H9 (cell line): ENCODE data around the gene SLC25A40. TPM values are rescaled to one million over a fixed set of nuclear protein-coding genes. Genes with fewer than 3 reads are reported as not detected.

Source experiments
- DNase-seq: peaks from one replicate; pipeline ENCODE4 v3.0.0-alpha.2; 2017
- H2AFZ ChIP-seq: one replicate; pipeline ENCODE4 v1.6.1; 2013; ENCODE audit warnings: mild to moderate bottlenecking, low read length, control low read depth, moderate library complexity
- H2AK5ac ChIP-seq: 2 replicates; pipeline ENCODE4 v1.6.1; 2013; ENCODE audit warnings: low read length, control low read depth, mixed read lengths; ENCODE audit not compliant: insufficient read length
- H2BK120ac ChIP-seq: one replicate; pipeline ENCODE4 v1.6.1; 2013; ENCODE audit warnings: low read depth, mild to moderate bottlenecking, low read length, control low read depth, inconsistent platforms; ENCODE audit not compliant: poor library complexity, severe bottlenecking
- H2BK12ac ChIP-seq: 2 replicates; pipeline ENCODE4 v1.6.1; 2013; ENCODE audit warnings: low read length, control low read depth, mixed read lengths, low read depth; ENCODE audit not compliant: insufficient read length
- H2BK15ac ChIP-seq: 2 replicates; pipeline ENCODE4 v1.6.1; 2013; ENCODE audit warnings: low read depth, low read length, control low read depth
- H2BK20ac ChIP-seq: one replicate; pipeline ENCODE4 v1.6.1; 2013; ENCODE audit warnings: low read depth, mild to moderate bottlenecking, low read length, control low read depth, inconsistent platforms; ENCODE audit not compliant: poor library complexity, severe bottlenecking
- H2BK5ac ChIP-seq: 2 replicates; pipeline ENCODE4 v1.6.1; 2013; ENCODE audit warnings: low read length, control low read depth, mixed read lengths; ENCODE audit not compliant: insufficient read length
- H3K14ac ChIP-seq: 2 replicates; pipeline ENCODE4 v1.6.1; 2013; ENCODE audit warnings: low read length, control low read depth; ENCODE audit not compliant: insufficient read depth
- H3K18ac ChIP-seq: 2 replicates; pipeline ENCODE4 v1.6.1; 2013; ENCODE audit warnings: low read depth, mild to moderate bottlenecking, mixed read lengths, low read length, control low read depth; ENCODE audit not compliant: insufficient read length
- H3K23ac ChIP-seq: 2 replicates; pipeline ENCODE4 v1.6.1; 2013; ENCODE audit warnings: low read length, control low read depth, mixed read lengths, low read depth; ENCODE audit not compliant: insufficient read length
- H3K23me2 ChIP-seq: 2 replicates; pipeline ENCODE4 v1.6.1; 2013; ENCODE audit warnings: low read depth, mild to moderate bottlenecking, mixed read lengths, low read length, control low read depth; ENCODE audit not compliant: insufficient read length, poor library complexity, severe bottlenecking
- H3K27ac ChIP-seq: 2 replicates; pipeline ENCODE4 v1.5.1; 2013; ENCODE audit warnings: low read length, control low read depth, mixed read lengths, low read depth; ENCODE audit not compliant: insufficient read length
- H3K27me3 ChIP-seq: 2 replicates; pipeline ENCODE4 v1.6.1; 2013; ENCODE audit warnings: low read length, control low read depth, inconsistent platforms; ENCODE audit not compliant: insufficient read depth
- H3K4ac ChIP-seq: 2 replicates; pipeline ENCODE4 v1.6.1; 2013; ENCODE audit warnings: low read depth, mild to moderate bottlenecking, control low read depth, inconsistent platforms, low read length, moderate library complexity
- H3K4me1 ChIP-seq: 2 replicates; pipeline ENCODE4 v1.6.1; 2013; ENCODE audit warnings: low read length, control low read depth, inconsistent platforms; ENCODE audit not compliant: insufficient read depth
- H3K4me2 ChIP-seq: 2 replicates; pipeline ENCODE4 v1.6.1; 2013; ENCODE audit warnings: low read length, control low read depth, mixed read lengths; ENCODE audit not compliant: insufficient read length, insufficient read depth
- H3K56ac ChIP-seq: 2 replicates; pipeline ENCODE4 v1.6.1; 2013; ENCODE audit warnings: low read depth, mild to moderate bottlenecking, mixed read lengths, low read length, control low read depth; ENCODE audit not compliant: insufficient read length
- H3K79me1 ChIP-seq: 2 replicates; pipeline ENCODE4 v1.6.1; 2013; ENCODE audit warnings: low read depth, mild to moderate bottlenecking, moderate library complexity, low read length, control low read depth, inconsistent platforms; ENCODE audit not compliant: insufficient read depth, poor library complexity, severe bottlenecking
- H3K79me2 ChIP-seq: 2 replicates; pipeline ENCODE4 v1.6.1; 2013; ENCODE audit warnings: low read length, control low read depth, inconsistent platforms; ENCODE audit not compliant: insufficient read depth
- H3K9ac ChIP-seq: 2 replicates; pipeline ENCODE4 v1.6.1; 2013; ENCODE audit warnings: low read length, control low read depth, mixed read lengths; ENCODE audit not compliant: insufficient read length; ENCODE audit errors: extremely low read depth
- H3K9me3 ChIP-seq: one replicate; pipeline ENCODE4 v1.6.1; 2013; ENCODE audit warnings: low read depth, low read length, inconsistent platforms; ENCODE audit not compliant: control insufficient read depth
- H3T11ph ChIP-seq: one replicate; pipeline ENCODE4 v1.6.1; 2013; ENCODE audit warnings: mild to moderate bottlenecking, low read length, control low read depth, inconsistent platforms
- H4K20me1 ChIP-seq: one replicate; pipeline ENCODE4 v1.6.1; 2013; ENCODE audit not compliant: control insufficient read depth, insufficient read length, insufficient read depth
- H4K5ac ChIP-seq: 2 replicates; pipeline ENCODE4 v1.6.1; 2013; ENCODE audit warnings: low read depth, mild to moderate bottlenecking, mixed read lengths, low read length, control low read depth; ENCODE audit not compliant: insufficient read length
- H4K8ac ChIP-seq: replicated peaks from 2 replicates; pipeline ENCODE4 v1.6.1; 2013; ENCODE audit warnings: low read length, control low read depth, mixed read lengths, low read depth; ENCODE audit not compliant: insufficient read length
- H4K91ac ChIP-seq: 2 replicates; pipeline ENCODE4 v1.6.1; 2013; ENCODE audit warnings: low read depth, mild to moderate bottlenecking, moderate library complexity, mixed read lengths, low read length, control low read depth; ENCODE audit not compliant: insufficient read length
- H3K27ac Mint-ChIP-seq, 3 experiments: 2 replicates in 2 of 3; 3 replicates in 1 of 3; pipeline ENCODE4 v1.8.0; 2020 to 2021; ENCODE audit warnings: mixed read lengths in 3 of 3, mild to moderate bottlenecking in 1 of 3, moderate library complexity in 1 of 3
- H3K27me3 Mint-ChIP-seq: 2 replicates; pipeline ENCODE4 v1.8.0; 2021; ENCODE audit warnings: low read depth, mild to moderate bottlenecking, moderate library complexity, mixed read lengths
- H3K36me3 Mint-ChIP-seq, 3 experiments: 2 replicates in 2 of 3; 3 replicates in 1 of 3; pipeline ENCODE4 v1.8.0; 2020 to 2021; ENCODE audit warnings: low read depth in 3 of 3, mixed read lengths in 3 of 3; ENCODE audit not compliant: insufficient read depth in 1 of 3
- H3K4me1 Mint-ChIP-seq, 2 experiments: 2 replicates each; pipeline ENCODE4 v1.8.0; 2020; ENCODE audit warnings: mixed read lengths in 2 of 2
- H3K4me3 Mint-ChIP-seq, 2 experiments: 2 replicates in 1 of 2; 3 replicates in 1 of 2; pipeline ENCODE4 v1.8.0; 2020 to 2021; ENCODE audit warnings: mild to moderate bottlenecking in 2 of 2, mixed read lengths in 2 of 2, moderate library complexity in 1 of 2
- H3K9me3 Mint-ChIP-seq, 2 experiments: 2 replicates in 1 of 2; 3 replicates in 1 of 2; pipeline ENCODE4 v1.8.0; 2020; ENCODE audit warnings: mild to moderate bottlenecking in 2 of 2, mixed read lengths in 2 of 2, moderate library complexity in 1 of 2
- CTCF ChIP-seq: fragments of 200-600 bp; sonication (generic); conservative IDR thresholded peaks from 3 replicates; pipeline ENCODE4 v1.8.0; 2021; ENCODE audit warnings: antibody characterized with exemption, mild to moderate bottlenecking
- total RNA-seq: library from RNA; stranded (reverse); gene quantifications from 2 replicates; pipeline ENCODE4 v1.2.1, GENCODE V29; 2021

Gene SLC25A40
- total RNA-seq, 1 experiment from 2014 or later, result 10.4 TPM

DNA sequence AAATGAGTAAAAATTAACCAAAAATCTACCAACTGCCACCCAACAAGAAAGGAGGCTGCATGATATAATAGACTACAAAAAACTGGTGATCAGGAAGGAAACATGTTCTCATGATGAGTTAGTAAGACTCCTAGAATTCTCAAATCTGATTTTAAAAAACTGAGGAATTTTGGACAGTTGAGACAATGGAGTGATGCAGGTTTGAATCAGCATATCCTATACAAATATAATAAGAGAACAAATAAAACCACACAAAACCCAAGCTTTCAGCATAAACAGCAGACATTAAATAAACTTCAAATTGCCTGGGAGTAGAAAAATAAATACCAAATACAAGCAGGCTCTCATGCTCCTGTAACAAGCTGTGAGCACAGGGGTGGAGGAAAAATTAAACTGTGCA, 57.8 kb downstream of the SLC25A40 start:
- Histone ChIP-seq H3K18ac (no peak overlapping the region), H2AK5ac (no peak overlapping the region), H2AFZ (no peak overlapping the region), H3T11ph (no peak overlapping the region), H3K14ac (no peak overlapping the region), H3K27ac (no peak overlapping the region), H3K79me2 (no peaks in the 10 kb centered on the region), H3K4me2 (no peak overlapping the region), H3K4ac (no peak overlapping the region), H4K8ac (no peak overlapping the region), H2BK15ac (no peak overlapping the region), H4K91ac (no peak overlapping the region), H3K23me2 (no peaks in the 10 kb centered on the region), H2BK12ac (no peak overlapping the region), H3K4me1 (no peaks in the 10 kb centered on the region), H4K5ac (no peak overlapping the region), H4K20me1 (no peaks in the 10 kb centered on the region), H3K56ac (no peak overlapping the region), H3K9me3 (no peaks in the 10 kb centered on the region), H3K27me3 (no peaks in the 10 kb centered on the region), H2BK5ac (no peak overlapping the region), H3K9ac (no peak overlapping the region), H3K79me1 (no peaks in the 10 kb centered on the region), H3K23ac (no peak overlapping the region), H2BK120ac (no peak overlapping the region), H2BK20ac (no peak overlapping the region)
- no peak overlapping the region for H3K4me3 Mint-ChIP-seq
- DNase-seq, result no peak
- peaks cover 11 to 18% of the 10 kb centered on the region in 2 experiments for H3K4me1 Mint-ChIP-seq
- H3K27ac Mint-ChIP-seq, result no peak overlapping the region; a peak in 1 of 7 replicates
- peaks cover 2% of the 10 kb centered on the region in 2 experiments; a peak in 3 of 5 replicates for H3K9me3 Mint-ChIP-seq
- H3K36me3 Mint-ChIP-seq, result no peaks in the 10 kb centered on the region; a peak in 1 of 7 replicates
- no peak for TF ChIP-seq CTCF
- H3K27me3 Mint-ChIP-seq, result no peaks in the 10 kb centered on the region
